PC-3 (cell line): ENCODE data around the gene CCDC116.

Experiments
- CTCF ChIP-seq: fragments of 300-600 bp; sonication (generic); conservative IDR thresholded peaks from 2 replicates; pipeline ENCODE4 v1.5.1; 2017; ENCODE audit warnings: antibody characterized with exemption, low read depth, mild to moderate bottlenecking, low read length
- EZH2 ChIP-seq: fragments of 300-600 bp; sonication (generic); IDR thresholded peaks from one replicate; pipeline ENCODE4 v1.6.1; 2017; ENCODE audit warnings: antibody characterized with exemption, mild to moderate bottlenecking, low read length; ENCODE audit not compliant: unreplicated experiment

- TF ChIP-seq EZH2 (no peak), CTCF (no peak)
Observed at GRCh38 chr22:21684492-21685163, 52.1 kb downstream of the CCDC116 start.
